GM10266 (cell line): Measurements from ENCODE around the gene SORCS2.

Experiments
- DNase-seq: peaks from one replicate; pipeline ENCODE4 v3.0.0; 2012; ENCODE audit errors: extremely low spot score
- CTCF ChIP-seq: IDR thresholded peaks from 2 replicates; pipeline ENCODE4 v1.5.1; 2012; ENCODE audit warnings: mild to moderate bottlenecking, low read depth; ENCODE audit not compliant: control insufficient read depth, insufficient read depth; ENCODE audit errors: missing control alignments

The SORCS2 gene

GRCh38 chr4:7167706-7168105 is 24.6 kb upstream of the SORCS2 start:
- no peak for DNase-seq
- no peak for TF ChIP-seq CTCF

DNA sequence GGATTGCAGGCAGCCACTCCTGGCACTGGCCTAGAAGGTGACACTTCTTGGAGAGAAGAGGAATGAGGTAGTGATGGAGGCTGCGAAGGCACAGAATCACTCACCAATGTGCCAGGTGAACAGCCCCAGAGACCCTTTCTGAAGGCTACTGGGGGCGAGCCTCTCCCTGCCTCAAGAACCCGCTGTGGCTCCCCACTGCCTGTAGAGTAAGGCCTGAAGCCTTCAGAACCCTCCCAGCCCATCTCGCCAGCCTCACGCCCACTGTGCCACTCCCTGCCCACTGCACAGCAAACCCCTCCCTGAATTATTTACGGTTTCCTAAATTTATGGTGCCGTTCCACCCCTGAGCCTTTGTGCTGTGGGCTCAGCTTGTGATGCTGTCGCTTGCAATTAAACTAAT is 24.2 kb upstream of the SORCS2 start:
- TF ChIP-seq CTCF, result no peak
- DNase-seq, result no peak

DNA sequence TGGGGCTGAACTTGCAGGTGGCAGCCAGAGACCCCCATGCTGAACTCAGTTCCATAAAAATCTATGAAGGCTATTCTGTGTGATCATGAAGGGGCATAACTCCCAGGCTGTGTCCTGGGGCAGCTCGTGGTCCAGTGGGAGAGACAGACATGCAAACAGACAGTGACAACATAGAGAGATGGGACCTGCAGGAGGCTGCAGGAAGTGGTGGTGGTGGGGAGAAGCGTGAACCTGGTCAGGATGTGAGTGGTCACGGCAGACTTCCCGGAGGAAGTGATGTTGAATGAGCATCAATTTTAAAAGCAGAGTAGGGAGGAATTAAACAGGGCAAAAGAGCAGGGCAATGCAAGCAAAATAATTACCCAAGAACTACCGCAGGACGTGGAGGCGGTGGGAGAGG is 23.2 kb upstream of the SORCS2 start:
- TF ChIP-seq CTCF, result no peak
- no peak for DNase-seq

- TF ChIP-seq CTCF, result no peak
- DNase-seq, result no peak
Observed at GRCh38 chr4:7170012-7170411, 22.3 kb upstream of the SORCS2 start.

GRCh38 chr4:7171191-7171900 is 21.0 kb upstream of the SORCS2 start:
- DNase-seq, result no peak
- TF ChIP-seq CTCF, result no peak

- DNase-seq, result no peak
- no peak for TF ChIP-seq CTCF
Observed at GRCh38 chr4:7172508-7172907, 19.8 kb upstream of the SORCS2 start.

DNA sequence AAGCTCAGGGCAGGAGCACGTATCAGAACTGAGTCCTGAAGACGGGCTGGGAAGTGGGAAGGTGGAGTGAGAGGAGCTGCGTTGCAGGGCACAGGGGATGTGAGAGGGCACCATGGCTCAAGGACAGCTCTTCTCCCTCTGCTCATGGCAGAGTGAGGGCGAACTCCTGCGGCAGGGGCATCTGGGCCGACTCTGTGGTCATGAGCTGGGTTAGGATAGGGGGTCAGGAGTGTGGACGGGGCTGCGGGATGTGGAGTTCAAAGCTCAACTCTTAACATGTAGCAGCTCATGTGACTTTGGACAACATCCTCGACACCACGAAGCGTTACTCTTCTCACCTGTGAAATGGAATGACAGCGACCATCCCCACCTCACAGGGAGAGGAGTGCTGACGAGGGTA is 19.4 kb upstream of the SORCS2 start:
- TF ChIP-seq CTCF, result no peak

More for the DNA sequence above, 19.4 kb upstream of the SORCS2 start:
- no peak for DNase-seq
